PC-3 (cell line): Measurements from ENCODE around the gene CLDN9. TPM values are rescaled to one million over a fixed set of nuclear protein-coding genes. Genes with fewer than 3 reads are reported as not detected.

Experiments
- ATAC-seq: fragments of 200-7000 bp; cut with Tn5 transposase; 2 replicates; pipeline ENCODE4 v1.9.1; 2020; ENCODE audit warnings: mild to moderate bottlenecking, moderate library complexity
- BruUV-seq: library from RNA; stranded (reverse); fragments of 400-500 nt; replicated peaks from 2 replicates; lab custom pipeline; 2021; lab: Mats Ljungman, UMichigan
- CTCF ChIA-PET: fragments of 300-600 bp; sonication (Branson Sonifier 250); formaldehyde crosslinking; loops from one replicate; lab custom pipeline; 2022; ENCODE audit warnings: antibody characterized with exemption; lab: Charles Lee
- POLR2A ChIA-PET: fragments of 300-600 bp; sonication (Branson Sonifier 250); formaldehyde crosslinking; loops from one replicate; lab custom pipeline; 2022; ENCODE audit warnings: antibody characterized with exemption; ENCODE audit not compliant: unreplicated experiment; lab: Charles Lee
- DNase-seq: peaks from one replicate; pipeline ENCODE4 v3.0.0-alpha.2; 2015
- H2AFZ ChIP-seq: fragments of 300-600 bp; sonication (generic); 2 replicates; pipeline ENCODE4 v1.6.0; 2016; ENCODE audit warnings: antibody characterized with exemption, low read length
- H3F3A ChIP-seq: fragments of 300-600 bp; sonication (generic); one replicate; pipeline ENCODE4 v1.6.0; 2017; ENCODE audit warnings: antibody characterized with exemption, low read length, control low read depth, mild to moderate bottlenecking; ENCODE audit not compliant: unreplicated experiment
- H3K27ac ChIP-seq: fragments of 300-600 bp; sonication (generic); 2 replicates; pipeline ENCODE4 v1.5.1; 2016; ENCODE audit warnings: mild to moderate bottlenecking, low read length
- H3K27me3 ChIP-seq: fragments of 300-600 bp; sonication (generic); 2 replicates; pipeline ENCODE4 v1.6.1; 2016; ENCODE audit warnings: low read length, mixed read lengths
- H3K36me3 ChIP-seq: fragments of 300-600 bp; sonication (generic); 2 replicates; pipeline ENCODE4 v1.6.1; 2016; ENCODE audit warnings: low read depth, mixed run types, low read length, mixed read lengths
- H3K4me1 ChIP-seq: fragments of 300-600 bp; sonication (generic); 2 replicates; pipeline ENCODE4 v1.5.1; 2016; ENCODE audit warnings: low read length; ENCODE audit not compliant: insufficient read depth
- H3K4me2 ChIP-seq: fragments of 300-600 bp; sonication (generic); 2 replicates; pipeline ENCODE4 v1.6.0; 2016; ENCODE audit warnings: low read length
- H3K4me3 ChIP-seq: fragments of 300-600 bp; sonication (generic); 2 replicates; pipeline ENCODE4 v1.5.1; 2016; ENCODE audit warnings: mild to moderate bottlenecking, low read length, mixed read lengths
- H3K79me2 ChIP-seq: fragments of 300-600 bp; sonication (generic); 2 replicates; pipeline ENCODE4 v1.6.1; 2017; ENCODE audit warnings: low read length, mixed read lengths
- H3K9ac ChIP-seq: fragments of 300-600 bp; sonication (generic); 2 replicates; pipeline ENCODE4 v1.6.0; 2016; ENCODE audit warnings: mild to moderate bottlenecking, low read length
- H3K9me2 ChIP-seq: fragments of 300-600 bp; sonication (generic); replicated peaks from 2 replicates; pipeline ENCODE4 v1.6.1; 2016; ENCODE audit warnings: mixed run types, low read length, mixed read lengths
- H3K9me3 ChIP-seq: fragments of 300-600 bp; sonication (generic); 2 replicates; pipeline ENCODE4 v1.6.1; 2016; ENCODE audit warnings: low read length, mixed read lengths
- H4K20me1 ChIP-seq: fragments of 300-600 bp; sonication (generic); 2 replicates; pipeline ENCODE4 v1.6.1; 2016; ENCODE audit warnings: low read length, mixed read lengths
- EZH2 ChIP-seq: fragments of 300-600 bp; sonication (generic); IDR thresholded peaks from one replicate; pipeline ENCODE4 v1.6.1; 2017; ENCODE audit warnings: antibody characterized with exemption, mild to moderate bottlenecking, low read length; ENCODE audit not compliant: unreplicated experiment
- EZH2phosphoT487 ChIP-seq: fragments of 300-600 bp; sonication (generic); IDR thresholded peaks from 2 replicates; pipeline ENCODE4 v1.6.1; 2018; ENCODE audit warnings: mild to moderate bottlenecking, antibody characterized with exemption, low read length, borderline replicate concordance
- intact Hi-C: fragments of 100-400 bp; cut with micrococcal nuclease; formaldehyde crosslinking; loops from 2 replicates; pipeline ENCODE4 v1.9.0; 2023
- total RNA-seq: library from RNA; depleted of rRNA; stranded (reverse); fragments of >200 nt; gene quantifications from 2 replicates; pipeline ENCODE4 v1.2.3, GENCODE V29; 2014
- TF ChIP-seq, protein P1 (sequence below): fragments of 300-600 bp; sonication (generic); conservative IDR thresholded peaks from 2 replicates; pipeline ENCODE4 v1.5.1; 2017; ENCODE audit warnings: antibody characterized with exemption, low read depth, mild to moderate bottlenecking, low read length

CLDN9 gene
- total RNA-seq, 1 experiment from 2014 or later = 0.33 TPM

DNA sequence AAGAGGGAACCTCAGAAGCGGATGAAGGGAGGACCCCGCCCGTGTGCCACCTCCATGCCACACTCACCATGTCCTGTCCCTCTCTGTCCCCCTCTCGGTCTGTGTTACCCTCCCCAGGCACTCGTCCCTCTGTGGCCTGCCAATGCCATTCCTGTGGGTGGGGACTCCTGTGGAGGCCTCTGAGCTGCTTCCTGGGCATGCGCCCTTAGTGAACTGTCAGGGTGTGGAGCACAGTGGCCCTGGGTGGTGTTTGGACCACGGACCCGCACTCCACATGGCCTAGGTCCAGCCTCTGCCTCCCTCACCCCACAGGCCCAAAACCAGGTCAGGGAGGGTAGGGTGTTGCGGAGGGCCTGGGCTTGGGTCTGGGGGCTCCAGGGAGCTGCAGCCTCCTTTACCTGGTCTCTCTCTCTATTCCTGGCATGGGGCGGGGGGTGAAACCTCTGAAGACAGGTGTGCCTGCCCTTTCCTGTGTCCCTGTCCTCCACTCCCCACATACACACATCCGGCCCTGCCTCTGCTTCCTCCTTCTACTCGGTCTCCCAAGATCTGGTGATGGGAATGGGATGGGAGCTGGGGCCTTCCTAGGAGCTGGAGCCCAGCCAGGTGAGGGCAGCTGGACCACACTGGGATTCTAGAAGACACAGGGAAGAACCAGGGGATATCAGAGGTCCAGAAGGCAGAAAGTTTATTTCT lies 21.0 kb upstream of the CLDN9 start:
- no peaks in the 10 kb centered on the region for H3K79me2 ChIP-seq
- no peak for DNase-seq
- no peaks in the 10 kb centered on the region for H4K20me1 ChIP-seq
- H3K27ac ChIP-seq = peak overlapping the region; percentile 48; the same call in 1 of the 2 replicates
- H3K4me1 ChIP-seq = peaks cover 19% of the 10 kb centered on the region
- H3F3A ChIP-seq = no peaks in the 10 kb centered on the region
- H3K9me3 ChIP-seq = no peaks in the 10 kb centered on the region
- no peak for ATAC-seq
- H3K9ac ChIP-seq = no peak overlapping the region
- ChIA-PET CTCF (interaction anchor here (0.5 kb wide), 1 partner anchor 11 kb away, joined by 8 read pairs; no protein-coding TSS in a partner anchor), POLR2A (no interaction called here)
- no peak overlapping the region for H2AFZ ChIP-seq
- TF ChIP-seq EZH2phosphoT487 (no peak), EZH2 (no peak)
- TF ChIP-seq, protein P1, sequence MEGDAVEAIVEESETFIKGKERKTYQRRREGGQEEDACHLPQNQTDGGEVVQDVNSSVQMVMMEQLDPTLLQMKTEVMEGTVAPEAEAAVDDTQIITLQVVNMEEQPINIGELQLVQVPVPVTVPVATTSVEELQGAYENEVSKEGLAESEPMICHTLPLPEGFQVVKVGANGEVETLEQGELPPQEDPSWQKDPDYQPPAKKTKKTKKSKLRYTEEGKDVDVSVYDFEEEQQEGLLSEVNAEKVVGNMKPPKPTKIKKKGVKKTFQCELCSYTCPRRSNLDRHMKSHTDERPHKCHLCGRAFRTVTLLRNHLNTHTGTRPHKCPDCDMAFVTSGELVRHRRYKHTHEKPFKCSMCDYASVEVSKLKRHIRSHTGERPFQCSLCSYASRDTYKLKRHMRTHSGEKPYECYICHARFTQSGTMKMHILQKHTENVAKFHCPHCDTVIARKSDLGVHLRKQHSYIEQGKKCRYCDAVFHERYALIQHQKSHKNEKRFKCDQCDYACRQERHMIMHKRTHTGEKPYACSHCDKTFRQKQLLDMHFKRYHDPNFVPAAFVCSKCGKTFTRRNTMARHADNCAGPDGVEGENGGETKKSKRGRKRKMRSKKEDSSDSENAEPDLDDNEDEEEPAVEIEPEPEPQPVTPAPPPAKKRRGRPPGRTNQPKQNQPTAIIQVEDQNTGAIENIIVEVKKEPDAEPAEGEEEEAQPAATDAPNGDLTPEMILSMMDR = no peak
- H3K4me3 ChIP-seq = no peak overlapping the region
- no peaks in the 10 kb centered on the region for H3K27me3 ChIP-seq
- no peaks in the 10 kb centered on the region for H3K9me2 ChIP-seq
- H3K4me2 ChIP-seq = no peak overlapping the region
- intact Hi-C loops = no loop called here
- TSS peak; percentile 15 for BruUV-seq
- no peaks in the 10 kb centered on the region for H3K36me3 ChIP-seq

DNA sequence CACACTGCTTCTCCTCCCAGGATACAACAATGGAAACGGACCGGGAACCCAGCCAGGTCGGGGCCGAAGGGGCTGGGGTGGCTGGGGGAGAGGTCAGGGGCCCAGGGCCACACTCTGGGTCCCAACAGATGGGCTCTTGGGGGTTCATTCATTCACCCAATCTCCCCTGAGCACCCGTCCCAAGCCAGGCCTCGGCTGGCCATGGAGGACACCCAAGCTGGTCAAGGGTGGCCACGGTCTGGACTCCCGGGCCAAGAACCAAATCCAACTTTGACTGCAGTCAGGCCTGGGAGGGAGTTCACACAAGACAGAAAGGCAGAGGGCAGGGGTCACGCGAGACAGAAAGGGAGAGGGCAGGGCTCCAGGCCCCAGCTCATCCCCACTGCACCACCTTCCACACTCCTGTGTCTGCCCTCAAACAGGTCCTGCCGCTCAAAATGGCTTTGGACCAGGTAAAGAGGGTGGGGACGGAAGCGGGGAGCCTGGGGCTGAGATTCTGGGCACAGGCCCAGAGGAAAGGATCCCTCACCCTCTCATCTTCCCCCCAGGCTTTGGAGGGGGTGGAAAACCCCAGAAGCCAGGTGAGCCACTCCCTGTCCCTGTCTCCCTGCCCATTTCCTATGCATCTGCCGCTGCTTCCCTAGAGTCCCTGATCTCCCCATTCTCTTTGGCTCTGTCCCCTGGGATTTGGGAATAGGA lies 20.2 kb upstream of the CLDN9 start:
- H4K20me1 ChIP-seq = no peaks in the 10 kb centered on the region
- no peaks in the 10 kb centered on the region for H3K9me3 ChIP-seq
- no peaks in the 10 kb centered on the region for H3K79me2 ChIP-seq
- H3K4me3 ChIP-seq = no peak overlapping the region
- POLR2A ChIA-PET = no interaction called here
- intact Hi-C loops = no loop called here
- CTCF ChIA-PET = interaction anchor here (0.5 kb wide), 1 partner anchor 10 kb away, joined by 8 read pairs; no protein-coding TSS in a partner anchor
- H3K9me2 ChIP-seq = no peaks in the 10 kb centered on the region
- peak overlapping the region; percentile 42 for H3K4me2 ChIP-seq
- peaks cover 19% of the 10 kb centered on the region for H3K4me1 ChIP-seq
- TF ChIP-seq EZH2 (no peak), EZH2phosphoT487 (no peak)
- TF ChIP-seq, protein P1 = no peak
- no TSS peak for BruUV-seq
- DNase-seq = peak; percentile 82
- no peaks in the 10 kb centered on the region for H3F3A ChIP-seq
- no peaks in the 10 kb centered on the region for H3K27me3 ChIP-seq
- peak overlapping the region; percentile 58 for H3K27ac ChIP-seq
- peak overlapping the region; percentile 43; the same call in 1 of the 2 replicates for H2AFZ ChIP-seq
- no peak overlapping the region for H3K9ac ChIP-seq
- no peaks in the 10 kb centered on the region for H3K36me3 ChIP-seq
- ATAC-seq = peak; percentile 77
